Ishikawa (cell line): ENCODE data around the gene BABAM1.

Source experiments
- CEBPB ChIP-seq: IDR thresholded peaks from 2 replicates; pipeline ENCODE4 v1.6.1; 2012
- CREB1 ChIP-seq: IDR thresholded peaks from 2 replicates; pipeline ENCODE4 v1.6.1; 2012; ENCODE audit warnings: low read depth
- EGR1 ChIP-seq: IDR thresholded peaks from 2 replicates; pipeline ENCODE4 v1.6.1; 2012
- EP300 ChIP-seq: IDR thresholded peaks from 2 replicates; pipeline ENCODE4 v1.6.1; 2012; ENCODE audit warnings: borderline replicate concordance
- FOXM1 ChIP-seq: IDR thresholded peaks from 2 replicates; pipeline ENCODE4 v1.6.1; 2012; ENCODE audit warnings: low read depth, borderline replicate concordance
- MAX ChIP-seq: IDR thresholded peaks from 2 replicates; pipeline ENCODE4 v1.6.1; 2012
- NFIC ChIP-seq: IDR thresholded peaks from 2 replicates; pipeline ENCODE4 v1.6.1; 2012
- RAD21 ChIP-seq: IDR thresholded peaks from 2 replicates; pipeline ENCODE4 v1.6.1; 2012; ENCODE audit warnings: low read depth
- TAF1 ChIP-seq: IDR thresholded peaks from 2 replicates; pipeline ENCODE4 v1.6.1; 2012; ENCODE audit warnings: low read depth, mild to moderate bottlenecking
- TCF12 ChIP-seq: IDR thresholded peaks from 2 replicates; pipeline ENCODE4 v1.6.1; 2012; ENCODE audit warnings: low read depth
- TEAD4 ChIP-seq: IDR thresholded peaks from 2 replicates; pipeline ENCODE4 v1.6.1; 2012
- YY1 ChIP-seq: IDR thresholded peaks from 2 replicates; pipeline ENCODE4 v1.6.1; 2012; ENCODE audit warnings: low read depth
- ZBTB7A ChIP-seq: IDR thresholded peaks from 2 replicates; pipeline ENCODE4 v1.6.1; 2012; ENCODE audit warnings: low read depth
- TF ChIP-seq, protein P1 (sequence below): IDR thresholded peaks from 2 replicates; pipeline ENCODE4 v1.6.1; 2012; ENCODE audit warnings: low read depth, mild to moderate bottlenecking
- TF ChIP-seq, protein P2 (sequence below): IDR thresholded peaks from 2 replicates; pipeline ENCODE4 v1.6.1; 2012

BABAM1 gene

GRCh38 chr19:17312189-17313113, 45.2 kb downstream of the BABAM1 start:
- no peak for TF ChIP-seq CREB1
- TF ChIP-seq ZBTB7A, result no peak
- TF ChIP-seq TAF1, result no peak
- TF ChIP-seq NFIC, result no peak
- TF ChIP-seq CEBPB, result no peak
- TF ChIP-seq RAD21, result no peak
- no peak for TF ChIP-seq TCF12
- TF ChIP-seq YY1, result no peak
- TF ChIP-seq EGR1, result no peak
- TF ChIP-seq, protein P1, sequence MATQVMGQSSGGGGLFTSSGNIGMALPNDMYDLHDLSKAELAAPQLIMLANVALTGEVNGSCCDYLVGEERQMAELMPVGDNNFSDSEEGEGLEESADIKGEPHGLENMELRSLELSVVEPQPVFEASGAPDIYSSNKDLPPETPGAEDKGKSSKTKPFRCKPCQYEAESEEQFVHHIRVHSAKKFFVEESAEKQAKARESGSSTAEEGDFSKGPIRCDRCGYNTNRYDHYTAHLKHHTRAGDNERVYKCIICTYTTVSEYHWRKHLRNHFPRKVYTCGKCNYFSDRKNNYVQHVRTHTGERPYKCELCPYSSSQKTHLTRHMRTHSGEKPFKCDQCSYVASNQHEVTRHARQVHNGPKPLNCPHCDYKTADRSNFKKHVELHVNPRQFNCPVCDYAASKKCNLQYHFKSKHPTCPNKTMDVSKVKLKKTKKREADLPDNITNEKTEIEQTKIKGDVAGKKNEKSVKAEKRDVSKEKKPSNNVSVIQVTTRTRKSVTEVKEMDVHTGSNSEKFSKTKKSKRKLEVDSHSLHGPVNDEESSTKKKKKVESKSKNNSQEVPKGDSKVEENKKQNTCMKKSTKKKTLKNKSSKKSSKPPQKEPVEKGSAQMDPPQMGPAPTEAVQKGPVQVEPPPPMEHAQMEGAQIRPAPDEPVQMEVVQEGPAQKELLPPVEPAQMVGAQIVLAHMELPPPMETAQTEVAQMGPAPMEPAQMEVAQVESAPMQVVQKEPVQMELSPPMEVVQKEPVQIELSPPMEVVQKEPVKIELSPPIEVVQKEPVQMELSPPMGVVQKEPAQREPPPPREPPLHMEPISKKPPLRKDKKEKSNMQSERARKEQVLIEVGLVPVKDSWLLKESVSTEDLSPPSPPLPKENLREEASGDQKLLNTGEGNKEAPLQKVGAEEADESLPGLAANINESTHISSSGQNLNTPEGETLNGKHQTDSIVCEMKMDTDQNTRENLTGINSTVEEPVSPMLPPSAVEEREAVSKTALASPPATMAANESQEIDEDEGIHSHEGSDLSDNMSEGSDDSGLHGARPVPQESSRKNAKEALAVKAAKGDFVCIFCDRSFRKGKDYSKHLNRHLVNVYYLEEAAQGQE, result no peak
- no peak for TF ChIP-seq TEAD4
- TF ChIP-seq, protein P2, sequence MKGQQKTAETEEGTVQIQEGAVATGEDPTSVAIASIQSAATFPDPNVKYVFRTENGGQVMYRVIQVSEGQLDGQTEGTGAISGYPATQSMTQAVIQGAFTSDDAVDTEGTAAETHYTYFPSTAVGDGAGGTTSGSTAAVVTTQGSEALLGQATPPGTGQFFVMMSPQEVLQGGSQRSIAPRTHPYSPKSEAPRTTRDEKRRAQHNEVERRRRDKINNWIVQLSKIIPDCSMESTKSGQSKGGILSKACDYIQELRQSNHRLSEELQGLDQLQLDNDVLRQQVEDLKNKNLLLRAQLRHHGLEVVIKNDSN, result no peak
- no peak for TF ChIP-seq MAX
- no peak for TF ChIP-seq FOXM1
- TF ChIP-seq EP300, result no peak

- no peak for TF ChIP-seq TCF12
- no peak for TF ChIP-seq CEBPB
- no peak for TF ChIP-seq MAX
- no peak for TF ChIP-seq TAF1
- TF ChIP-seq EGR1, result no peak
- no peak for TF ChIP-seq CREB1
- no peak for TF ChIP-seq YY1
- TF ChIP-seq RAD21, result no peak
- no peak for TF ChIP-seq ZBTB7A
- TF ChIP-seq, protein P1, result no peak
- TF ChIP-seq NFIC, result no peak
- TF ChIP-seq, protein P2, result no peak
- no peak for TF ChIP-seq TEAD4
- TF ChIP-seq FOXM1, result no peak
- TF ChIP-seq EP300, result no peak
Observed at GRCh38 chr19:17314007-17314593, 46.9 kb downstream of the BABAM1 start.

- TF ChIP-seq RAD21, result no peak
- no peak for TF ChIP-seq YY1
- no peak for TF ChIP-seq TEAD4
- no peak for TF ChIP-seq ZBTB7A
- TF ChIP-seq, protein P2, result no peak
- no peak for TF ChIP-seq CEBPB
Observed at GRCh38 chr19:17318966-17319365, 51.7 kb downstream of the BABAM1 start.

DNA sequence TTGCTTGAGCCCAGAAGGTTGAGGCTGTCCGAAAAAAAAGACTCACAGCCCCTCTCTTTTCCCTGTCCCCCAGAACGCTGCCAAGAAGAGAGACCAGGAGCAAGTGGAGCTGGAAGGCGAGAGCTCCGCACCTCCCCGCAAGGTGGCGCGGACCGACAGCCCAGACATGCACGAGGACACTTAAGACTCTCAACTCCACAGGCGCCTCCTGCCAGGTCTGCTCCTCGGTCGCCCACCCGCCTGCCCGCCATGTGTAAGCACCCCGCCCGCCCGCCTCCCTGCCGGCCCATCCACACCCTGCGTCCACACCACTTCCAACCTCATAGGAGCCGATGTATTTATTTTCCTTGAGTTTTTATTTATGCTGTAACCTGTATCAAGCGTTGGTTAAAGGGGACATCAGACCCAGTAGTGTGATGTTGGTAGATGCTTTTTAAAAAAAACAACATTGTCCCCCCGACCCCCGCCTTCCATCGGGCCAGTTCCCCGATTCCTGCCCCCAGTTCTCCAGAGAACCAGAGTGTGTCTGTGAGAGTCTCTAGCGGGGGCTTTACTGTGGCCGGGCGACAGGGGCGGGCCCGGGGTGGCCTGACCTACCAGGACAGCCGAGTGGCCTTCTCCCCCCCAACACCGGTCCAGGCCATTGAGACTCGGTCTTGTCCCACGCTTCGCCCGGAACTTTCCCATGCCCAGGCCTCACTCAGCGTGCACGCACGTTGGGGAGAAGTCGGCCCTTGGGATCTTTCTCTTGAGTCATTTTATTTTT, 52.4 kb downstream of the BABAM1 start:
- TF ChIP-seq, protein P1, result no peak
- TF ChIP-seq TCF12 (no peak), MAX (no peak)
